Gastrocnemius medialis (tissue), 4 donors: ENCODE measurements around the gene FITM1. TPM values are rescaled to one million over a fixed set of nuclear protein-coding genes. Genes with fewer than 3 reads are reported as not detected.

ENCODE experiments used
- ATAC-seq, 2 donors: fragments of 150-250 bp; one replicate each; pipeline ENCODE4 v1.9.1; 2016
- DNase-seq, 2 donors: peaks; one replicate each; pipeline ENCODE4 v3.0.0-alpha.2; 2019
- H3K27ac ChIP-seq, 4 donors: fragments of 200-600 bp; sonication (generic); 1 replicate in 1 of 4; 2 replicates in 3 of 4; pipeline ENCODE4 v1.5.1; 2016 to 2018; ENCODE audit warnings: mild to moderate bottlenecking in 2 of 4, moderate library complexity in 1 of 4
- H3K27me3 ChIP-seq, 3 donors: fragments of 200-600 bp; sonication (generic) in 2 of 3; 1 replicate in 1 of 3; 2 replicates in 2 of 3; pipeline versions ENCODE4 v1.5.1 to v1.6.0; 2016 to 2019; ENCODE audit warnings: mild to moderate bottlenecking in 1 of 3, moderate library complexity in 1 of 3
- H3K36me3 ChIP-seq, 2 donors: fragments of 200-600 bp; sonication (generic) in 1 of 2; one replicate each; pipeline ENCODE4 v1.5.1; 2017 to 2018
- H3K4me1 ChIP-seq, 2 donors: fragments of 200-600 bp; sonication (generic) in 1 of 2; one replicate each; pipeline ENCODE4 v1.5.1; 2016 to 2017; ENCODE audit warnings: mild to moderate bottlenecking in 2 of 2
- H3K4me3 ChIP-seq, 4 donors: fragments of 200-600 bp; sonication (generic) in 3 of 4; 1 replicate in 1 of 4; 2 replicates in 3 of 4; pipeline ENCODE4 v1.5.1; 2016 to 2019; ENCODE audit warnings: mild to moderate bottlenecking in 2 of 4
- H3K9me3 ChIP-seq, 3 donors: fragments of 200-600 bp; sonication (generic) in 2 of 3; 1 replicate in 1 of 3; 2 replicates in 2 of 3; pipeline ENCODE4 v1.5.1; 2016 to 2019
- POLR2A ChIP-seq, 2 donors: fragments of 450-650 bp; IDR thresholded peaks; one replicate each; pipeline ENCODE4 v1.6.1; 2017; ENCODE audit warnings: antibody characterized with exemption in 2 of 2, mild to moderate bottlenecking in 2 of 2, moderate library complexity in 2 of 2
- in situ Hi-C, 4 donors: fragments of 200-750 bp; cut with MboI; loops; one replicate each; pipeline versions ENCODE4 v1.15.0 to v1.8.0; 2017; ENCODE audit warnings: low sequenced_read_pairs in 4 of 4
- intact Hi-C: fragments of 100-400 bp; cut with DNase I; formaldehyde crosslinking; loops from one replicate; pipeline ENCODE4 v1.15.1; 2023; ENCODE audit warnings: low total_unique reads
- total RNA-seq, 4 donors: library from RNA; depleted of rRNA; stranded (reverse); fragments of >200 nt; gene quantifications; one replicate each; pipeline versions ENCODE4 v1.1.0 to v1.2.3, GENCODE V29; 2016
- TF ChIP-seq, protein P1 (sequence below), 5 experiments: fragments of 450-650 bp in 3 of 5; fragments of 200-600 bp in 2 of 5; sonication (generic) in 2 of 5; IDR thresholded peaks in 4 of 5; conservative IDR thresholded peaks in 1 of 5; 1 replicate in 4 of 5; 2 replicates in 1 of 5; pipeline ENCODE4 v1.5.1; 2016 to 2019; ENCODE audit warnings: antibody characterized with exemption in 5 of 5, mild to moderate bottlenecking in 3 of 5, moderate library complexity in 3 of 5

Gene FITM1
- total RNA-seq, 4 donors from 2014 or later = 45.3 to 91.3 (median 65.4) TPM

DNA sequence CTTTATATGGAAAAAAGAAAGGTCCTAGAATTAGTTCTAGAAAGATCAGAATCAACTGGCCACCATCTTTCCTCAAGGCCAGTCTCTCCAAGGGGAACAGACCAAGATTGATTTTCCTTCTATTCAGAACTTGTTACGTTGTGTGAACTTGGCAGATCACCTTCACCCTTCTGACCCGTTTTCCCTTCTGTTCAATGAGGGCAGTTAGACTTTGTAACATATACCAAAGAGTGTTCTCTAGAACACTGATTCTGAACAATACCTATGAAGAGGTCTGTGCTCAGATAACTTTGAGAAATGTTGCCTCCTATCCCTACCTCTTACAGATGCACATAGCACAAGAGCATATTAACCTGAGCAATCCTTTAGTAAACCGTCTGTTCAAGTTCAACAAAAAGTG is 47.0 kb upstream of the FITM1 start:
- TF ChIP-seq, protein P1, sequence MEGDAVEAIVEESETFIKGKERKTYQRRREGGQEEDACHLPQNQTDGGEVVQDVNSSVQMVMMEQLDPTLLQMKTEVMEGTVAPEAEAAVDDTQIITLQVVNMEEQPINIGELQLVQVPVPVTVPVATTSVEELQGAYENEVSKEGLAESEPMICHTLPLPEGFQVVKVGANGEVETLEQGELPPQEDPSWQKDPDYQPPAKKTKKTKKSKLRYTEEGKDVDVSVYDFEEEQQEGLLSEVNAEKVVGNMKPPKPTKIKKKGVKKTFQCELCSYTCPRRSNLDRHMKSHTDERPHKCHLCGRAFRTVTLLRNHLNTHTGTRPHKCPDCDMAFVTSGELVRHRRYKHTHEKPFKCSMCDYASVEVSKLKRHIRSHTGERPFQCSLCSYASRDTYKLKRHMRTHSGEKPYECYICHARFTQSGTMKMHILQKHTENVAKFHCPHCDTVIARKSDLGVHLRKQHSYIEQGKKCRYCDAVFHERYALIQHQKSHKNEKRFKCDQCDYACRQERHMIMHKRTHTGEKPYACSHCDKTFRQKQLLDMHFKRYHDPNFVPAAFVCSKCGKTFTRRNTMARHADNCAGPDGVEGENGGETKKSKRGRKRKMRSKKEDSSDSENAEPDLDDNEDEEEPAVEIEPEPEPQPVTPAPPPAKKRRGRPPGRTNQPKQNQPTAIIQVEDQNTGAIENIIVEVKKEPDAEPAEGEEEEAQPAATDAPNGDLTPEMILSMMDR (IDR thresholded peaks at IDR 0.05 in 4 of 5, conservative IDR thresholded peaks at IDR 0.05 in 1 of 5) = no peak
- TF ChIP-seq POLR2A (IDR thresholded peaks at IDR 0.05) = no peak
- Histone ChIP-seq H3K27me3 (no peaks in the 10 kb centered on the region), H3K27ac (no peak overlapping the region), H3K4me1 (peaks cover 0 to 10% of the 10 kb centered on the region in 2 donors), H3K4me3 (no peak overlapping the region), H3K9me3 (no peaks in the 10 kb centered on the region), H3K36me3 (no peaks in the 10 kb centered on the region)
- in situ Hi-C loops = no loop called here
- intact Hi-C loops = no loop called here
- DNase-seq = no peak
- no peak for ATAC-seq

DNA sequence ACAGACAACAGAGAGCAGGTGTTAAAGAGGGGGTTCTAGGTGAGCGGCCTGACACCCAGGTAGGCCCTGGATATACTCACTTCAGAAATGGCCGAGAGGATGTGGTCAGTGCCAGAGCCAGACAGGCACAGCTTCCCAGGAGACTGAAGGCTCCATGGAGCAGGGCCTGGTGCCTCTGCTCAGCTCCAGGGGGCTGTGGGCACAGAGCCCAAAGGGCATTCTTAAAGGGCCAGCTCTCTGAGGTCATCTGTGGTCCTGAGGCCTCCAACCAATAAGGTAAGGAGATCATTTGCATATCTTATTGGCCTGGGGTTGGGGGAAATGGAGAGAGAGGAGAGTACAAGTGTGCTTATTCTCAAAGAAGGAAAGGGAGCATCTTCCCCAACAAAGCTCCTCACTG is 46.0 kb upstream of the FITM1 start:
- no peak overlapping the region for H3K27ac ChIP-seq
- TF ChIP-seq POLR2A (IDR thresholded peaks at IDR 0.05) = no peak
- TF ChIP-seq, protein P1 (IDR thresholded peaks at IDR 0.05 in 4 of 5, conservative IDR thresholded peaks at IDR 0.05 in 1 of 5) = no peak
- intact Hi-C loops (no loop called here), in situ Hi-C loops (no loop called here)
- no peaks in the 10 kb centered on the region for H3K27me3 ChIP-seq
- H3K4me1 ChIP-seq = peaks cover 0 to 10% of the 10 kb centered on the region in 2 donors
- H3K36me3 ChIP-seq = no peaks in the 10 kb centered on the region
- no peaks in the 10 kb centered on the region for H3K9me3 ChIP-seq
- H3K4me3 ChIP-seq = no peak overlapping the region
- DNase-seq = no peak
- no peak for ATAC-seq

GRCh38 chr14:24085215-24085614 is 45.2 kb upstream of the FITM1 start:
- no peak for DNase-seq
- intact Hi-C loops (no loop called here), in situ Hi-C loops (no loop called here)
- no peak for ATAC-seq
- Histone ChIP-seq H3K4me3 (no peak overlapping the region), H3K36me3 (no peaks in the 10 kb centered on the region), H3K27me3 (no peaks in the 10 kb centered on the region), H3K4me1 (peaks cover 0 to 10% of the 10 kb centered on the region in 2 donors), H3K27ac (no peak overlapping the region), H3K9me3 (no peaks in the 10 kb centered on the region)
- TF ChIP-seq, protein P1 (IDR thresholded peaks at IDR 0.05 in 4 of 5, conservative IDR thresholded peaks at IDR 0.05 in 1 of 5) = no peak
- TF ChIP-seq POLR2A (IDR thresholded peaks at IDR 0.05) = no peak

GRCh38 chr14:24086193-24086955 is 44.1 kb upstream of the FITM1 start:
- peaks cover 0 to 4% of the 10 kb centered on the region in 2 donors for H3K4me1 ChIP-seq
- in situ Hi-C loops (no loop called here), intact Hi-C loops (no loop called here)
- H3K4me3 ChIP-seq = no peak overlapping the region
- ATAC-seq (no peak), DNase-seq (no peak)
- no peaks in the 10 kb centered on the region for H3K9me3 ChIP-seq
- H3K27me3 ChIP-seq = no peaks in the 10 kb centered on the region
- H3K36me3 ChIP-seq = no peaks in the 10 kb centered on the region
- no peak for TF ChIP-seq POLR2A (IDR thresholded peaks at IDR 0.05)
- no peak overlapping the region for H3K27ac ChIP-seq

DNA sequence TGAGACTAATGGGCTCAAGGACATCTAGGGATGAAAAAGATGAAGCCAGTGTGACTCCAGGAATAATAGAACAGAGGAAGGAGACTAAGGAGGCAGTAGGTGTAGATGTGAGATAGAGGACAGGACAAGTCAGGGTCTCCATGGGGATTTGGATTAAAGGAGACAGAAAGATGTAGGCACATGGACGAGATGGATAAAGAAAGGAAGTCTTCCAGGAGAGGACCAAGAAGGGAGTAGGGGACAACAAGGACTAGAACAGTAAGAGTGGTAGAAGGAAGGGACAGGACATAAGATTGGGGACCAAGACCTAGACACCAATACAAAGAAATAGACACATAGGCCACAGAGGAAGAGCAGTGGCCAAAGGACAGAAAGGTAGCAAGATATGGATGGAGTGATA is 43.5 kb upstream of the FITM1 start:
- Histone ChIP-seq H3K27ac (no peak overlapping the region), H3K36me3 (no peaks in the 10 kb centered on the region), H3K27me3 (no peaks in the 10 kb centered on the region), H3K9me3 (no peaks in the 10 kb centered on the region), H3K4me1 (no peaks in the 10 kb centered on the region), H3K4me3 (no peak overlapping the region)
- DNase-seq (no peak), ATAC-seq (no peak)
- no peak for TF ChIP-seq POLR2A (IDR thresholded peaks at IDR 0.05)
- TF ChIP-seq, protein P1 (IDR thresholded peaks at IDR 0.05 in 4 of 5, conservative IDR thresholded peaks at IDR 0.05 in 1 of 5) = no peak
- intact Hi-C loops (no loop called here), in situ Hi-C loops (no loop called here)
